EL (cell line): Measurements from ENCODE around the gene CBY2.
"Not testable (repeated sequence)": the region's sequence is repeated elsewhere in the genome, so short reads cannot be mapped to it uniquely, and the experiment has no call there.

Source experiments
- DNase-seq: peaks from one replicate; pipeline ENCODE4 v3.0.0-alpha.2; 2016

CBY2 gene

GRCh38 chr13:45702088-45702487 lies at the start of gene CBY2:
TSS of gene CBY2 (plus strand) at chr13:45702320. CDS start at chr13:45702391, 71 bp downstream.
- DNase-seq = no peak

GRCh38 chr13:45654633-45655349 lies 47.3 kb upstream of the CBY2 start:
- DNase-seq = no peak

DNA sequence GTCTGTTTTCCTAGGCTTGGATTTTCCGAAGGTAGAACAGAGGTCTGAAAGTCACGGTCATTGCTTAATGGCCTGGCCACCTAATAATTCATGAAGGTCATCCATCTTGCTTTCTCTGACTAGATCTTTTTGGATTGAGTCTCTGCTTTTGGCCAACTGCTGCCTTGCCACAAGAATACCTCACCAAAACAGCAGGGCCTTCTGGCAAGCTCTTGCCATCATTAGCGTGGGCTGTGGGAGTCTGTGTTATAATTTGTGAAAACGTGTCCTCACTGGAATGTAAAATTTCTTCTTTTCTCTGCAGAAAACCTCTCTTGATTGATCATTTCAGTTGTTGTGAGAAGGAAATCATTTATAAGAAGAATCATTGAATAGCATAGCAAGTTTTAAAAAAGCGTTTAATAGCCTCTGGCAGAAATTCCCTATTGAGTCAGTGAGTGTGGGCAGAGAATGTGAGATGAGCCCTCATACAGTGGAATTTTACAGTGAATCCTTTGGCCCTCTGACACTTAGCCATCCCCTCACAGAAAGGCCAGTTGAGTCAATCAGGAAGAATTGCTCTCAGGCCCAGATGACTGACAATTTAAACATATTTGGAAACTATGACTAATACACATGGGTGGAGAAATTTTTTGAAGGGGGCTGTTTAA lies 43.4 kb upstream of the CBY2 start:
- DNase-seq = peak; percentile 95

DNA sequence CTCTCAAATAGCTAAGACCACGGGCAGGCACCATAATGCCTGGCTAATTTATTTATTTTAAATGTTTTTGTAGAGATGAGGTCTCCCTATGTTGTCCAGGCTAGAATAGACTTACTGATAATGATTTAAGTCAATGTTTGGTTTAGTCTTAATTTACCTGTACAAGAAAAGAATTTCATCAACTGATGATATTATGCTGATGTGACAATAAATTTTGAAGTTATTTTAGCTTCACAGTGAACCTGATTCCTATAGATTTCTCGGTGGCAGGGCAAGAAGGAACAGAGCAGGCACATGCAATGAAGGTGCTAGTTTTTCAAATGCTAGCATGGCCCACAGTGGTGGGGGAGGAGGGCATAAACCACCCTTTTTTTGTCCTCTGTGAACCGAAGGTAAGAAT lies 42.6 kb upstream of the CBY2 start:
- no peak for DNase-seq

DNA sequence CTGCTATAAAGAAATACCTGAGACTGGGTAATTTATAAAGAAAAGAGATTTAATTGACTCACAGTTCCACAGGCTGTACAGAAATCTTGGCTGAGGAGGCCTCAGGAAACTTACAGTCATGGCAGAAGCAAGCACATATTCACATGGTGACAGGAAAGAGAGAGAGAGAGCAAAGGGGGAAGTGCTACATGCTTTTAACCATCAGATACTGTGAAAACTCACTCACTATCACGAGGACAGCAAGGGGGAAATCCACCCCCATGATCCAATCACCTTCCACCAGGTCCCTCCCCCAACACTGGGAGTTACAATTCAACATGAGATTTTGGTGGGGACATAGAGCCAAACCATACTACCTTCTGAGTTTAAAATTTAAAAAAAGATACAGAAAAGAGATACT lies 41.7 kb upstream of the CBY2 start:
- not testable (repeated sequence) for DNase-seq

- DNase-seq = no peak
Observed at GRCh38 chr13:45662162-45662561, 40.0 kb upstream of the CBY2 start.

GRCh38 chr13:45662903-45663302 lies 39.2 kb upstream of the CBY2 start:
- DNase-seq = not testable (repeated sequence)

DNA sequence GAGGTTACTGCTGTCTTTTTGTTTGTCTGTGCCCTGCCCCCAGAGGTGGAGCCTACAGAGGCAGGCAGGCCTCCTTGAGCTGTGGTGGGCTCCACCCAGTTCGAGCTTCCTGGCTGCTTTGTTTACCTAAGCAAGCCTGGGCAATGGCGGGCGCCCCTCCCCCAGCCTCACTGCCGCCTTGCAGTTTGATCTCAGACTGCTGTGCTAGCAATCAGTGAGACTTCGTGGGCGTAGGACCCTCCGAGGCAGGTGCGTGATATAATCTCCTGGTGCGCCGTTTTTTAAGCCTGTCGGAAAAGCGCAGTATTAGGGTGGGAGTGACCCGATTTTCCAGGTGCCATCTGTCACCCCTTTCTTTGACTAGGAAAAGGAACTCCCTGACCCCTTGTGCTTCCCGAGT lies 32.5 kb upstream of the CBY2 start:
- not testable (repeated sequence) for DNase-seq

DNA sequence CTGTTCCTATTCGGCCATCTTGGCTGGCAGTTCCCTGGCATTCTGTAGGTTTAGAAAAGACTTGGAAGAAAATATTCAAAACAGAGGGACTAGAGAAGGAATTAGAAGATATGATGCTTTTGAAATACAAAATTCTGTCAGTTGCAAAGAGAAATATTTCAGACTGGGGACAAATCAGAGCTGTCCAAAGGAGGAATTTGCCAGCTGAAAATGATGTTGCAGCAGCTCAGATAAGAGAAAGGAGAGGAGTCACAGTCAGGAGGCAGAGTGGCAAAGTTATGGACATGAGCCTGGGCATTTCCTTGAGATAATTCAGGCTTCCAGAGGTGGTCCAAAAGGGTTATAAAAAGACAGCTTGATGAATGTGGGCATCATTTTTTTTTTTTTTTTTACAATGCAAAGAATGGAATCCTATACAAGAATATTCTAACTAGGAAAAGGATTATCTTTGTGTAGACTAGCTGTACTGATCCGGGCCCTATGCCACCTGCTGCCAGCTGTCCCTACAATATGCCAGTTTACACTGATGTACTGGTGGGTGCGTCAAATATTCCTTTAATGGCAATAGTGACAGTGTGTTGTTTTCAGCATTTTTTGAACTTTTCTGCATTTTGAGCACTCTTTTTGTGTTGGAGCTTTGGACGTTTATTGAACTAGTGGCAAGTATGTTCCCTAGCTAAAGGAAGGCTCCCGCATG lies 31.8 kb upstream of the CBY2 start:
- no peak for DNase-seq

DNA sequence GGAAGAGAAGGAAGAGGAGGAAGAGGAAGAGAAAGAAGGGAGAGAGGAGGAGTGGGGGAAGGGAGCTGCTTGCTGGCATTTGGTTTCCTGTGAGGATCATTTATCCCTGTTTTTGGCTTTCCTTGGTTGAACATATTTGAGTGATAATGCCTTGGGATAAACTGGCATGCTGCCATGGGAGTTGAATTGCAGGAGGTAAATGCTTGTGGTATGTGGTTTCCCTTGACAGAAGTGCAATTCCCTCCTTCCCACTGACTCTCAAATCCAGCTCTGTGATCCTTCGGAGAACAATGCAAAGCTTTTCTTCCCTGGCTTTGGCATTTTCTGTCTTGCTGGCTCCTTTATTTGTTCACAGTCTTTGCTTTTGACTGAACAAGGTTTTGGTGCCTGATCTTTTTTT lies 27.2 kb upstream of the CBY2 start:
- DNase-seq = peak; percentile 92

- DNase-seq = no peak
Observed at GRCh38 chr13:45678282-45678681, 23.8 kb upstream of the CBY2 start.

- no peak for DNase-seq
Observed at GRCh38 chr13:45681113-45681512, 21.0 kb upstream of the CBY2 start.

DNA sequence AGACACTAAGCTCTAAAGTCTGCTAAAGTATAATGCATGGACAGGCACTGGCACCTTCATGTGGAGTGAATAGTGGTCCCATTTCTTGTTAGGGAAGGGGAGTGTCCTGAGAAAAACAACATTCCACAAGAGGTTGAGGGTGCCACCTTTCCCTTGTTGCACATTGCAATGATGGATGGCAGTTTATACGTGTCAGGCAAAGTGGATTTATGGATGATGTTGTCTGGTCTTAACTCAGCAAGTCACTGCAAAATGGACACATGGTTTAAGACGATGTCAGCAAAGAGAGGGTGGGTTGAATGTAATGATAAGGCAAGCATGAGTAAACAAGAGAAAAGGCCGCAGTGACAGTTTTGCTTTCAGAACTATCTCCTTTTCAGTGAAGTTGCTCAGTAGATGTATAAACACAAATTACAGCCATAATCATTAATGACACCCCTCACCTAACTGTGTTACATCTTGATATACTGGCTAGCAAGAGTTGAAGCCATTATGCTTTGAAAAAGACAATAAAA lies 19.6 kb upstream of the CBY2 start:
- DNase-seq = no peak

- no peak for DNase-seq
Observed at GRCh38 chr13:45683701-45684100, 18.4 kb upstream of the CBY2 start.

DNA sequence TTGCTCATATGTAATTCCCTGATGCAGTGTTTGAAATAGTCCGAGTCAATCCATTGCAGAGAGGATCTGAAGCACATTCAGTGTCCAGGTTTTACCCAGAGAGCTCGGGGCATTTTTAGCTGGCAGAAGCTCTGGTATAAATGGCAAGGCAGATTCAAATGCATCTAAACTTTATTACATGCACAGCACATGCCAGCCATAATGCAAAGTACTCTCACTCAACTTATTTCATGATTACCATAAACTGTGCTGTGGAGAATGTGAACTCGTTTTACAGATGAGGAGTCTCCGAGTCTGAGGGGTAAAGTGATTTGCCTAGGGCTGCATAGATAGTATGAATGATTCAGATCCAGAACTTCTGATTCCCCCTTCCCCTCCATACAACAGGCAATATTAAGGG lies 13.5 kb upstream of the CBY2 start:
- DNase-seq = no peak

DNA sequence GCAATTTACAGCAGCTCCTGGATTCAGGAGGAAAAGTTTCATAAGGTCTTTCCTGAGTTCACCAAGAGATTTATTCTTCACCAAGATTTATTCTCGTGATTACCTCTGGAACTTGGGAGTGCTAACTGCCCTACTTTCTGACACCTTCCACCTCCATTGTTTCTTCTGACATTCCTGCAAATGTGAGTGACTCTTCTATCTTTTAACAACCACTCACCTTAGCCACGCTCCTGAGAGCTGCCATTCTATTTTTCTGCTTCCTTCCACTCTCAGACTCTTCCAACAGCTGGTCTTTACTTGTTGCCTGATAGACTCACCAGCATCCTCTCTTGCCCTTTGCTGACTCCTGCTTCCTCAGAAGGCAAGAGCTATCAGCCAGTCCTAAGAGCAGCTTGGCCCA lies 11.5 kb upstream of the CBY2 start:
- DNase-seq = no peak

DNA sequence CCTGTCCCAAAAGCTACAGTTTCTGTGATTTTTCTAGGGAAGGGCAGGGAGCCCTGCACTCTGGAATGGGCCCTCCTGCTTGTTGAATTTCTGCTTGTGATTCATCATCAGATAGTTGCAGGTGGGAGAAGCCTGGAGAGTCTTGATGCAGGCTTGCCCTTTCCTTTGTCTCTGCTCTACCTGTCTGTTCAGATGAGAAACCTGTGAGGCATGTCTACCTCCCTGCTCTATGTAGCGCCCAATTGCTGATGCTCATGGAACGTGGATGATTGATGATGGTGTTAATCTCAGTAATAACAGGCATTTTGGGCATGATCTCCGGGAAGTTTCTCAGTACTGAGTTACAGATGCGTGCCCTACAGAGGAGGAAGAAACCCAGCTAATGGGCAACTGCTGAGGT lies 10.9 kb upstream of the CBY2 start:
- no peak for DNase-seq

DNA sequence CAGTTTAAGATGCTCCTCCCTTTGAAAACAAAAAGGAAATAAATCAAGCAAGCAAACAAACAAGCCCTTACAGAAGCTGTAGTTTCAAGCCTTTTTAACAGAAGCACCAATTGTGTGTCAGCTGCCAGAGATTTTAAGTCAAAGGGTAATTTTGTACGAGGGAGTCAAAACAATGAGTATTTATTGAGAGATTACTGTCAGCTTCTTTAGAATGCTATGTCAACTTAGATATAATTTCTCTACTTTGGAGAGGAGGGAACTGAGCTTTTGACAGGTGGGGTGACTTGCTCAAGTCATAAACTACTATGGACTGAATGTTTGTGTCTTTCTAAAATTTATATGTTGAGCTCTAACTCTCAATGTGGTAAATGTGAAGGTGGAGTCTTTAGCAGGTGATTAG lies 10.5 kb upstream of the CBY2 start:
- no peak for DNase-seq

- no peak for DNase-seq
Observed at GRCh38 chr13:45695198-45695730, 6.9 kb upstream of the CBY2 start.

DNA sequence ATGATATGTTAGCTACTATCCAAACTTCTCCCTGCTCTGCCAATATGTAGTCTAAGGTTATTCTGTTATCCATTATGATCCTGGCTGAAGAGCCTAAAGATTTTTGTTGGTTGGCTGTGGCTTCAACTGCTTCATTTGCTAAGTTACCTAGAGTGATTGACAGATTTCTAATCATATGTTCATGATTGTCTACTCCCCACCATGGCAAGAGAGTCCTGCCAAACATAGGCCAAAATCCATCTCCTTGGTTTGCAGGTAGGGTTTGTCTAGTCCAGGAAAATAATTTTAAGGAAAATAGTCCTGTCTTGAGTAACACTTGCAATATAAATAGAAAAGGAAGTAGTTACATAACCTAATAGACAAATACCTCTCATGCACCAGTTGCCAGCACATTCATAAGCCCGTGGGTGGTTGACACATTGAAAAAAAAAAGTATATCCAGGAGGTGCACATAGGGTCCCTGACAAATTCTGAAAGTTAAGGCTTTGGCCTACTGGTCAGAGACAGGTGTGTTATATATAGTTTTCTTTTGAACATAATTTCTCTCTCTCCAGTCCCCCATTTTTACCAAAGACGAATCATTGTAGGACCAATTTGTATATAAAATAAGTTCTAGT lies 5.4 kb upstream of the CBY2 start:
- DNase-seq = no peak

DNA sequence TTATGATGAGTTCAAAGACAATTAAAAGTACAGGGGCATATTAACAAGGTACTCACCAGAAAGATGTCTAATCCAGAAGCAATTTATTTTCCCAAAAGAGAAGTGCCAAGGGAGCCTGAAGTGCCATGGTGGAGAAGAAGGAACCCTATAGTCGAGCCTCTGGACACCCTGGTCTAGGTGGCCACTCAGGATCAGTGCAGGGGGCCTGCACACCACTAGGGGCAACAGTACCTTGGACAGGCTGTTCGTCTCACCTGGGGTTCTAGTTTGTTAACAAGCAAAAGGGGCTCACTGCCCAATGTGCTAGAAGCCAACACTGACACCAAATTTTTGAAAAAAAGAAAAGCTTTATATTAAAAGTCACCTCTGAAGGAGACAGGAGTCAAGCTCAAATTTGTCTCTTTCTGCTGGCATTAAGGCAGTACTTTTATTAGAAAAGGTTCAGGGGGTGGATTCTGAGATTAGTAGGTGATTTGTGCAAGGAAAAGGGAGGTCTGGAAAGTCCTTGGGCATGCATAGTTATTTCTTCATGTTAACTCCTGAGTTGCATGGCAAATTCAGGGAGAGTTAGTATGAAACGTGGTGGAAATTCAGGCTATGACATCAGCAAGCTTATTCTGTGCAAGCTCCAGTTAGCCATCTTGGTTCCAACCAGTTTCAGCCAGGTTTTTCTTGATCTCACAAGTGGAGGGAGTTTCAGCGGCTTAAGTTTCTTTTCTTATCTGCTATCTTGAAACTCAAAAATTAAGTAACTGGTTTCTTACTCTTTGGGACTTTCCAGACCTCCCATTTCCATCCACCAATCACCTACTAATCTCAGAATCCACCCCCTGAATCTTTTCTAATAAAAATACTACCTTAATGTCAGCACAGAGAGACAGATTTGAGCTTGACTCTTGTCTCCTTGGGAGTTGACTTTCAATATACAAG lies 884 bp upstream of the CBY2 start:
- no peak for DNase-seq

- DNase-seq = no peak
Observed at GRCh38 chr13:45702869-45703391, 810 bp downstream of the CBY2 start.
